Transverse colon (tissue), 4 donors: ENCODE data around the gene HOXB13. TPM values are rescaled to one million over a fixed set of nuclear protein-coding genes. Genes with fewer than 3 reads are reported as not detected.
"Not testable (repeated sequence)": the region's sequence is repeated elsewhere in the genome, so short reads cannot be mapped to it uniquely, and the experiment has no call there.

Experiments
- DNase-seq: peaks from one replicate; pipeline ENCODE4 v3.0.0-alpha.2; 2019
- H3K27ac ChIP-seq, 4 donors: fragments of 200-600 bp; sonication (generic); 2 replicates each; pipeline ENCODE4 v1.5.1; 2016 to 2018; ENCODE audit warnings: inconsistent platforms in 4 of 4
- H3K27me3 ChIP-seq: fragments of 200-600 bp; sonication (generic); 2 replicates; pipeline ENCODE4 v1.5.1; 2017; ENCODE audit warnings: inconsistent platforms
- H3K36me3 ChIP-seq, 4 donors: fragments of 200-600 bp; sonication (generic); 2 replicates each; pipeline ENCODE4 v1.5.1; 2017 to 2019; ENCODE audit warnings: inconsistent platforms in 4 of 4
- H3K4me1 ChIP-seq, 4 donors: fragments of 200-600 bp; sonication (generic); 2 replicates each; pipeline ENCODE4 v1.5.1; 2017 to 2020; ENCODE audit warnings: inconsistent platforms in 4 of 4
- H3K4me3 ChIP-seq, 4 donors: fragments of 200-600 bp; sonication (generic); 1 replicate in 1 of 4; 2 replicates in 3 of 4; pipeline versions ENCODE4 v1.5.1 to v1.6.1; 2017 to 2019; ENCODE audit warnings: inconsistent platforms in 4 of 4
- H3K9me3 ChIP-seq, 2 donors: fragments of 200-600 bp; sonication (generic); 2 replicates each; pipeline ENCODE4 v1.5.1; 2017 to 2019; ENCODE audit warnings: inconsistent platforms in 2 of 2
- EP300 ChIP-seq: sonication (generic); formaldehyde crosslinking; IDR thresholded peaks from one replicate; pipeline ENCODE4 v1.6.1; 2017; ENCODE audit warnings: antibody characterized with exemption, low read depth
- POLR2A ChIP-seq: fragments of 450-650 bp; IDR thresholded peaks from one replicate; pipeline ENCODE4 v1.6.1; 2016; ENCODE audit warnings: antibody characterized with exemption, mild to moderate bottlenecking, moderate library complexity
- POLR2AphosphoS5 ChIP-seq, 3 donors: sonication (generic); formaldehyde crosslinking; IDR thresholded peaks; one replicate each; pipeline ENCODE4 v1.6.1; 2016; ENCODE audit warnings: antibody characterized with exemption in 3 of 3
- WGBS, 2 donors: methylation state at CpG; one replicate each; pipeline ENCODE4 v1.1.5; 2018; ENCODE audit warnings: low coverage in 1 of 2; 5-methylcytosine and 5-hydroxymethylcytosine counted together
- in situ Hi-C, 4 donors: fragments of 200-750 bp; cut with MboI; loops; one replicate each; pipeline versions ENCODE4 v1.15.0 to v1.15.1; 2017; ENCODE audit warnings: low sequenced_read_pairs in 3 of 4, low pct_ligation_motif_present in 1 of 4, low pct_unique_long_range_greater_than_20kb in 1 of 4
- intact Hi-C: fragments of 100-400 bp; cut with DNase I; formaldehyde crosslinking; loops from one replicate; pipeline ENCODE4 v1.15.1; 2023; ENCODE audit warnings: low total_unique reads
- total RNA-seq, 4 donors: library from RNA; depleted of rRNA; stranded (reverse); fragments of >200 nt; gene quantifications; one replicate each; pipeline ENCODE4 v1.1.0, GENCODE V29; 2016
- TF ChIP-seq, protein P1 (sequence below), 5 experiments: fragments of 200-600 bp in 3 of 5; fragments of 450-650 bp in 2 of 5; sonication (generic) in 3 of 5; IDR thresholded peaks; 1 replicate in 2 of 5; 2 replicates in 3 of 5; pipeline ENCODE4 v1.5.1; 2016 to 2017; ENCODE audit warnings: antibody characterized with exemption in 5 of 5, inconsistent platforms in 3 of 5, mild to moderate bottlenecking in 2 of 5, moderate library complexity in 1 of 5

HOXB13 gene
- total RNA-seq, 4 donors from 2014 or later, result 1.2 to 5.7 (median 3.5) TPM

DNA sequence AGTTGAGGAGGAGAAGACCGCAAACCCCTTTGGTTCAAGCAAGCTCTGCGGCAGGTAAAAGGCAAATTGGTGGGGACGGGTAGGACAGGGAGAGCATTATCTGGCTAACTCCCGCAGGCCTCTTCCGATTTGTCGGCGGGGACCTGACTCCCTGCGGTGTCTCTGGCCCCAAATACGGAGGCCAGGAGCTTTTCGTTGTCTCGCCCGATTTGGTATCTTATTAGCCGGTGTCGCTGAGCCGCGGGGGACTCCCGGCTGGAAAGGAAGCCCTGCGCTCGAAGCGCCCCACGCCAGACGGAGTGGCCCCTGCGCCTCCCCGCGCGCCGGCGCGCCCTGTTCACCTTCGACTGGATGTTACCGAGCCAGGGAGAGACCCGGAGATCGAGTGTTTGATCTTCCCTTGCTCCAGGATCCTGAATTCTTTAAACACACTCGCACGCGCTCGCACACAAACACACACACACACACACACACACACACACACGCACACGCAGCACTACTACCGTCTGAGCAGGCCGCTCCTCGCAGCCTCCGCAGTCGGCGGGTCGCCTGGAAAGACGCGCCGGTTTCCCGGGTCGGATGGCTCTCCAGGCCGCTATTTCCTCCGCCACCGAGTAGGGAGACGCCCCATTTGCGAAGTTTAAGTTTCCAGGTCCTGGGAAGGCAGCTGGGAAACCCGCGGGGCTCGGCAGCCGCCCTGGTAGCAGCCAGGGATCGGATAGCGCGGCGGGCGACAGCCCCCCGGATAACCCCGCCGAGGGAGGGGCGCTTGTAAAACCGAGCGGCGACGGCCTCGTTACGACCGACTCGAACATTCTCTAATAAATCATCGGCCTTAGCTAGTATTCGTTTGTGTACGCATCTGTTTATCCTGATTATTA is 9.5 kb downstream of the HOXB13 start:
- in situ Hi-C loops (no loop called here), intact Hi-C loops (no loop called here)
- Histone ChIP-seq H3K36me3 (no peaks in the 10 kb centered on the region), H3K9me3 (no peaks in the 10 kb centered on the region), H3K4me1 (peaks cover 9 to 33% (median 25%) of the 10 kb centered on the region in 4 donors), H3K27ac (peak overlapping the region in 1 of 4 donors; percentile 74), H3K27me3 (peaks cover 100% of the 10 kb centered on the region), H3K4me3 (peak overlapping the region in 2 of 4 donors; percentile 14 to 43)
- TF ChIP-seq, protein P1, sequence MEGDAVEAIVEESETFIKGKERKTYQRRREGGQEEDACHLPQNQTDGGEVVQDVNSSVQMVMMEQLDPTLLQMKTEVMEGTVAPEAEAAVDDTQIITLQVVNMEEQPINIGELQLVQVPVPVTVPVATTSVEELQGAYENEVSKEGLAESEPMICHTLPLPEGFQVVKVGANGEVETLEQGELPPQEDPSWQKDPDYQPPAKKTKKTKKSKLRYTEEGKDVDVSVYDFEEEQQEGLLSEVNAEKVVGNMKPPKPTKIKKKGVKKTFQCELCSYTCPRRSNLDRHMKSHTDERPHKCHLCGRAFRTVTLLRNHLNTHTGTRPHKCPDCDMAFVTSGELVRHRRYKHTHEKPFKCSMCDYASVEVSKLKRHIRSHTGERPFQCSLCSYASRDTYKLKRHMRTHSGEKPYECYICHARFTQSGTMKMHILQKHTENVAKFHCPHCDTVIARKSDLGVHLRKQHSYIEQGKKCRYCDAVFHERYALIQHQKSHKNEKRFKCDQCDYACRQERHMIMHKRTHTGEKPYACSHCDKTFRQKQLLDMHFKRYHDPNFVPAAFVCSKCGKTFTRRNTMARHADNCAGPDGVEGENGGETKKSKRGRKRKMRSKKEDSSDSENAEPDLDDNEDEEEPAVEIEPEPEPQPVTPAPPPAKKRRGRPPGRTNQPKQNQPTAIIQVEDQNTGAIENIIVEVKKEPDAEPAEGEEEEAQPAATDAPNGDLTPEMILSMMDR (IDR thresholded peaks at IDR 0.05), result no peak
- TF ChIP-seq POLR2A (no peak), EP300 (no peak), POLR2AphosphoS5 (IDR thresholded peaks at IDR 0.05) (peak in 1 of 3 donors; percentile 40)
- no peak for DNase-seq
- 19% methylated on average over 62 of the region's 80 CpGs; no CpG with 5 or more reads in 1 of the 2 donors for WGBS, 2 donors

DNA sequence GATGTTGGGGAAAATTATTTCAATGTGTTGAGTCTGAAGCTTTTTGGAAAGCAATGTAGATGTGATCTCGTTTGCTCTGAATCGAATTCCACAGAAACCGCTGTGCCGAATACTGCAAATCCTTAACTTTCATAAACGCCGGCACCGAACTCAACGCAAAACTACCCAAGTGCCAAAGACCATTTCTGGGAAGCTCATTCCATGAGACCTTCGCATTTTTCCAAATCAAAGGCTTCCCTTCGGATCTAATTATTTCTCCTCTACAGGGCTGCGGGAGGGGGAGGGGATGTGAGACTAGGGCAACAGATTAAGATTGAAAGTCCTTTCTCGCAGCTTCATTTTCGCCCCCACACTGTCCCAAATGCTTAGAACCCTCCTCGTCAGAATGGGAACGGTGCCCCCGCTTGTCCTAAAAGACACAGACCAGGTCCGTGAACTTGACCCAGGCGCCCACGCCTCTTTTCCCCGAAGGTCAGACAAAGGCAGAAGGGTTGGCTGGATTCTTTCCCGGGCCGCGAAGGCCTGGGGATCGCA is 10.3 kb downstream of the HOXB13 start:
- intact Hi-C loops, result no loop called here
- Histone ChIP-seq H3K36me3 (no peaks in the 10 kb centered on the region), H3K27ac (peak overlapping the region in 1 of 4 donors; percentile 74), H3K9me3 (no peaks in the 10 kb centered on the region), H3K4me3 (peak overlapping the region in 2 of 4 donors; percentile 14 to 43), H3K4me1 (peaks cover 9 to 26% (median 18%) of the 10 kb centered on the region in 4 donors), H3K27me3 (peaks cover 100% of the 10 kb centered on the region)
- in situ Hi-C loops, result no loop called here
- TF ChIP-seq, protein P1 (IDR thresholded peaks at IDR 0.05), result no peak
- TF ChIP-seq POLR2A (no peak), EP300 (no peak), POLR2AphosphoS5 (IDR thresholded peaks at IDR 0.05) (no peak)
- WGBS, 2 donors, result 14 to 30% methylated on average over 2 to 24 of the region's 24 CpGs
- no peak for DNase-seq

DNA sequence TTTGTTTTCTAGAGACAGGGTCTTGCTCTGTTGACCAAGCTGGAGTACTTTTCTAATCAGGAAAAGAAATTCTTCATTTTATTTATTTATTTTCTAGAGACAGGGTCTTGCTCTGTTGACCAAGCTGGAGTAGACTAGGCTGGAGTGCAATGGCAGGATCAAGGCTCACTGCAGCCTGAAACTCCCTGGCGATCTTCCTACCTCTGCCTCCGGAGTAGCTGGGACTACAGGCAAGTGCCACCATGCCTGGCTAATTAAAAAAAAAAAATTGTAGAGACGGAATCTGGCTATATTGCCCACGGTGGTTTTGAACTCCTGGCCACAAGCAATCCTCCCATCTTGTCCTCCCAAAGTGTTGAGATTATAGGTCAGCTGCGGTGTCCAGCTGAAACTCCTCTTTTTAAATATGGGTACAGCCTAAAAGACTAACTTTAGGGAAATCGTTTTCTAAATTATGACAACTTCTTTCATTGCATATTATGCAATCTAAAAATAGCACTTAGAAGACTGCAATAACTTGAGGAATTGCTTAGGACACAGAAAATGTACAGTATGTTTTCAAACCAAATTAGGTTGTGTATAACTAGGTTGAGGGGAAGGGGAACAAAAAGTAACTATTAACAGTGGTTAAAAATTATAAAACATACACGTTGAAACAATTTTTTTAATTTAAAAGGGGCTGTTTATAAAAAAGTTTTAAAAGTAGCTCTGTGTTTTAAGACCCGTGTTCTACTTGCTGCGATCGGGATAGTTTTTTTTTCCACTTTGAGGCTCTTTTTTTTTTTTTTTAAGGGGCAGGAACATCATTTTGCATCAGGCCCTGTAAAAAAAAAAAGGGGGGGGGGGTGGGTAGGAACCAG is 11.0 kb downstream of the HOXB13 start:
- H3K4me3 ChIP-seq, result peak overlapping the region in 1 of 4 donors; percentile 43
- no peak for TF ChIP-seq POLR2A
- TF ChIP-seq POLR2AphosphoS5 (IDR thresholded peaks at IDR 0.05), result no peak
- TF ChIP-seq, protein P1 (IDR thresholded peaks at IDR 0.05), result no peak
- TF ChIP-seq EP300, result no peak
- no peaks in the 10 kb centered on the region for H3K36me3 ChIP-seq
- no peaks in the 10 kb centered on the region for H3K9me3 ChIP-seq
- peaks cover 98% of the 10 kb centered on the region for H3K27me3 ChIP-seq
- H3K4me1 ChIP-seq, result peaks cover 9 to 20% (median 14%) of the 10 kb centered on the region in 4 donors
- in situ Hi-C loops, result no loop called here
- WGBS, 2 donors, result 5 to 15% methylated on average over 8 to 10 of the region's 10 CpGs
- peak overlapping the region in 1 of 4 donors; percentile 74 for H3K27ac ChIP-seq
- no peak for DNase-seq
- intact Hi-C loops, result no loop called here

DNA sequence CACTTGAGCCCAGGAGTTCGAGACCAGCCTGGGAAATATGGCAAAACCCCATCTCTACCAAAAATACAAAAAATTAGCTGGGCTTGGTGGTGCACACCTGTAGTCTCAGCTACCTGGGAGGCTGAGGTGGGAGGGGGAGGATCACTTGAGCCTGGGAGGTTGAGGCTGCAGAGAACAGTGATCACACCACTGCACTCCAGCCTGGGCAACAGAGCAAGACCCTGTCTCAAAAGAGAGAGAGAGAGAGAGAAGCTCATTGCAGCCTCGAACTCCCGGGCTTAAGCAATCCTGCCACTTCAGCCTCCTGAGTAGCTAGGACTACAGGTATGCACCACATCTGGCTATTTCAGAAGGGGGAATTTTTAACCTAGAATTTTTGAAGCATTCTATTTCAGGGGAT is 12.0 kb downstream of the HOXB13 start:
- 50 to 54% methylated on average over 2 to 3 of the region's 3 CpGs for WGBS, 2 donors
- H3K27me3 ChIP-seq, result peaks cover 98% of the 10 kb centered on the region
- peaks cover 9 to 20% (median 14%) of the 10 kb centered on the region in 4 donors for H3K4me1 ChIP-seq
- H3K4me3 ChIP-seq, H3K36me3 ChIP-seq, in situ Hi-C loops, H3K9me3 ChIP-seq, DNase-seq, H3K27ac ChIP-seq, intact Hi-C loops: not testable (repeated sequence)
